GM23338 (cell line): ENCODE results near the gene PARP1. TPM values are rescaled to one million over a fixed set of nuclear protein-coding genes. Genes with fewer than 3 reads are reported as not detected.

Experiments
- ATAC-seq: fragments of 200-7000 bp; cut with Tn5 transposase; 3 replicates; pipeline ENCODE4 v1.9.1; 2020
- DNase-seq: peaks from one replicate; pipeline ENCODE4 v3.0.0-alpha.2; 2015; ENCODE audit warnings: low spot score
- H2AFZ ChIP-seq: fragments of 200-600 bp; sonication (generic); 2 replicates; pipeline ENCODE4 v1.8.0; 2016; ENCODE audit warnings: antibody characterized with exemption, mild to moderate bottlenecking, moderate library complexity
- H3F3A ChIP-seq: fragments of 200-600 bp; sonication (generic); replicated peaks from 2 replicates; pipeline ENCODE4 v1.8.0; 2017; ENCODE audit warnings: antibody characterized with exemption, mixed run types, low read depth
- H3K27ac ChIP-seq: fragments of 200-600 bp; sonication (generic); 2 replicates; pipeline ENCODE4 v1.6.1; 2016; ENCODE audit warnings: low read depth
- H3K27me3 ChIP-seq: fragments of 200-600 bp; sonication (generic); 2 replicates; pipeline ENCODE4 v1.8.0; 2016; ENCODE audit warnings: mild to moderate bottlenecking, mixed run types, moderate library complexity; ENCODE audit not compliant: insufficient read depth
- H3K36me3 ChIP-seq: fragments of 200-600 bp; sonication (generic); 2 replicates; pipeline ENCODE4 v1.8.0; 2016; ENCODE audit warnings: mild to moderate bottlenecking; ENCODE audit not compliant: insufficient read depth
- H3K4me1 ChIP-seq: fragments of 200-600 bp; sonication (generic); 2 replicates; pipeline ENCODE4 v1.8.0; 2016; ENCODE audit warnings: mild to moderate bottlenecking, moderate library complexity; ENCODE audit not compliant: insufficient read depth
- H3K4me2 ChIP-seq: fragments of 200-600 bp; sonication (generic); 2 replicates; pipeline ENCODE4 v1.7.1; 2017; ENCODE audit warnings: mixed run types
- H3K4me3 ChIP-seq: fragments of 200-600 bp; sonication (generic); 2 replicates; pipeline ENCODE4 v1.6.1; 2016; ENCODE audit warnings: mixed run types
- H3K79me2 ChIP-seq: fragments of 200-600 bp; sonication (generic); replicated peaks from 2 replicates; pipeline ENCODE4 v1.8.0; 2017; ENCODE audit warnings: mild to moderate bottlenecking; ENCODE audit not compliant: insufficient read depth
- H3K9me2 ChIP-seq: fragments of 200-600 bp; sonication (generic); 2 replicates; pipeline ENCODE4 v1.8.0; 2017; ENCODE audit not compliant: insufficient read depth
- H4K20me1 ChIP-seq: fragments of 200-600 bp; sonication (generic); replicated peaks from 2 replicates; pipeline ENCODE4 v1.8.0; 2017; ENCODE audit warnings: mild to moderate bottlenecking; ENCODE audit not compliant: insufficient read depth
- H3K27ac Mint-ChIP-seq: 2 replicates; pipeline ENCODE4 v1.8.0; 2020; ENCODE audit warnings: inconsistent platforms, mild to moderate bottlenecking, moderate library complexity, mixed read lengths
- H3K27me3 Mint-ChIP-seq: 3 replicates; pipeline ENCODE4 v1.8.0; 2022; ENCODE audit warnings: low read depth, mild to moderate bottlenecking, moderate library complexity, mixed read lengths, inconsistent platforms; ENCODE audit not compliant: insufficient read depth, poor library complexity
- H3K36me3 Mint-ChIP-seq: 3 replicates; pipeline ENCODE4 v1.8.0; 2021; ENCODE audit warnings: low read depth, mild to moderate bottlenecking, inconsistent platforms, moderate library complexity, mixed read lengths
- H3K4me1 Mint-ChIP-seq: 3 replicates; pipeline ENCODE4 v1.8.0; 2020; ENCODE audit warnings: mild to moderate bottlenecking, inconsistent platforms, mixed read lengths
- H3K4me3 Mint-ChIP-seq: 3 replicates; pipeline ENCODE4 v1.8.0; 2021; ENCODE audit warnings: moderate library complexity, mild to moderate bottlenecking, inconsistent platforms, mixed read lengths
- H3K9me3 Mint-ChIP-seq: 3 replicates; pipeline ENCODE4 v1.8.0; 2020; ENCODE audit warnings: moderate library complexity, mild to moderate bottlenecking, inconsistent platforms, mixed read lengths
- ETS1 ChIP-seq: IDR thresholded peaks from 2 replicates; pipeline ENCODE4 v1.6.1; 2016; ENCODE audit warnings: antibody characterized with exemption
- POLR2AphosphoS5 ChIP-seq: IDR thresholded peaks from 2 replicates; pipeline ENCODE4 v1.6.1; 2016; ENCODE audit warnings: antibody characterized with exemption, low read depth
- ZNF114 ChIP-seq: fragments of 250-450 bp; sonication (Bioruptor Pico); IDR thresholded peaks from 2 replicates; pipeline ENCODE4 v1.5.0; 2020; ENCODE audit warnings: mild to moderate bottlenecking, moderate library complexity
- polyA plus RNA-seq: library from polyadenylated mRNA; unstranded; fragments of >200 nt; fragmentation: Nextera tagmentation; extraction: Ambion mirVana; gene quantifications from 2 replicates; pipeline ENCODE4 v1.2.1, GENCODE V29; 2016
- total RNA-seq: library from RNA; depleted of rRNA; stranded (reverse); fragments of >200 nt; shearing (Covaris generic); gene quantifications from 2 replicates; pipeline ENCODE4 v1.2.3, GENCODE V29; 2014
- TF ChIP-seq, protein P1 (sequence below): fragments of 250-450 bp; sonication (Bioruptor Pico); IDR thresholded peaks from 2 replicates; pipeline ENCODE4 v1.5.0; 2020; ENCODE audit warnings: mild to moderate bottlenecking, moderate library complexity
- TF ChIP-seq, protein P2 (sequence below): IDR thresholded peaks from one replicate; pipeline ENCODE4 v1.6.1; 2018; ENCODE audit warnings: antibody characterized with exemption; ENCODE audit not compliant: unreplicated experiment

Gene PARP1
- total and polyA plus RNA-seq, 2 experiments from 2014 or later, result 877 to 1,082 TPM

- H3K79me2 ChIP-seq, result no peaks in the 10 kb centered on the region
- TF ChIP-seq POLR2AphosphoS5, result 0 out of 2 replicates have a peak, but pooled peaks have one; percentile 7
- TF ChIP-seq, protein P1, sequence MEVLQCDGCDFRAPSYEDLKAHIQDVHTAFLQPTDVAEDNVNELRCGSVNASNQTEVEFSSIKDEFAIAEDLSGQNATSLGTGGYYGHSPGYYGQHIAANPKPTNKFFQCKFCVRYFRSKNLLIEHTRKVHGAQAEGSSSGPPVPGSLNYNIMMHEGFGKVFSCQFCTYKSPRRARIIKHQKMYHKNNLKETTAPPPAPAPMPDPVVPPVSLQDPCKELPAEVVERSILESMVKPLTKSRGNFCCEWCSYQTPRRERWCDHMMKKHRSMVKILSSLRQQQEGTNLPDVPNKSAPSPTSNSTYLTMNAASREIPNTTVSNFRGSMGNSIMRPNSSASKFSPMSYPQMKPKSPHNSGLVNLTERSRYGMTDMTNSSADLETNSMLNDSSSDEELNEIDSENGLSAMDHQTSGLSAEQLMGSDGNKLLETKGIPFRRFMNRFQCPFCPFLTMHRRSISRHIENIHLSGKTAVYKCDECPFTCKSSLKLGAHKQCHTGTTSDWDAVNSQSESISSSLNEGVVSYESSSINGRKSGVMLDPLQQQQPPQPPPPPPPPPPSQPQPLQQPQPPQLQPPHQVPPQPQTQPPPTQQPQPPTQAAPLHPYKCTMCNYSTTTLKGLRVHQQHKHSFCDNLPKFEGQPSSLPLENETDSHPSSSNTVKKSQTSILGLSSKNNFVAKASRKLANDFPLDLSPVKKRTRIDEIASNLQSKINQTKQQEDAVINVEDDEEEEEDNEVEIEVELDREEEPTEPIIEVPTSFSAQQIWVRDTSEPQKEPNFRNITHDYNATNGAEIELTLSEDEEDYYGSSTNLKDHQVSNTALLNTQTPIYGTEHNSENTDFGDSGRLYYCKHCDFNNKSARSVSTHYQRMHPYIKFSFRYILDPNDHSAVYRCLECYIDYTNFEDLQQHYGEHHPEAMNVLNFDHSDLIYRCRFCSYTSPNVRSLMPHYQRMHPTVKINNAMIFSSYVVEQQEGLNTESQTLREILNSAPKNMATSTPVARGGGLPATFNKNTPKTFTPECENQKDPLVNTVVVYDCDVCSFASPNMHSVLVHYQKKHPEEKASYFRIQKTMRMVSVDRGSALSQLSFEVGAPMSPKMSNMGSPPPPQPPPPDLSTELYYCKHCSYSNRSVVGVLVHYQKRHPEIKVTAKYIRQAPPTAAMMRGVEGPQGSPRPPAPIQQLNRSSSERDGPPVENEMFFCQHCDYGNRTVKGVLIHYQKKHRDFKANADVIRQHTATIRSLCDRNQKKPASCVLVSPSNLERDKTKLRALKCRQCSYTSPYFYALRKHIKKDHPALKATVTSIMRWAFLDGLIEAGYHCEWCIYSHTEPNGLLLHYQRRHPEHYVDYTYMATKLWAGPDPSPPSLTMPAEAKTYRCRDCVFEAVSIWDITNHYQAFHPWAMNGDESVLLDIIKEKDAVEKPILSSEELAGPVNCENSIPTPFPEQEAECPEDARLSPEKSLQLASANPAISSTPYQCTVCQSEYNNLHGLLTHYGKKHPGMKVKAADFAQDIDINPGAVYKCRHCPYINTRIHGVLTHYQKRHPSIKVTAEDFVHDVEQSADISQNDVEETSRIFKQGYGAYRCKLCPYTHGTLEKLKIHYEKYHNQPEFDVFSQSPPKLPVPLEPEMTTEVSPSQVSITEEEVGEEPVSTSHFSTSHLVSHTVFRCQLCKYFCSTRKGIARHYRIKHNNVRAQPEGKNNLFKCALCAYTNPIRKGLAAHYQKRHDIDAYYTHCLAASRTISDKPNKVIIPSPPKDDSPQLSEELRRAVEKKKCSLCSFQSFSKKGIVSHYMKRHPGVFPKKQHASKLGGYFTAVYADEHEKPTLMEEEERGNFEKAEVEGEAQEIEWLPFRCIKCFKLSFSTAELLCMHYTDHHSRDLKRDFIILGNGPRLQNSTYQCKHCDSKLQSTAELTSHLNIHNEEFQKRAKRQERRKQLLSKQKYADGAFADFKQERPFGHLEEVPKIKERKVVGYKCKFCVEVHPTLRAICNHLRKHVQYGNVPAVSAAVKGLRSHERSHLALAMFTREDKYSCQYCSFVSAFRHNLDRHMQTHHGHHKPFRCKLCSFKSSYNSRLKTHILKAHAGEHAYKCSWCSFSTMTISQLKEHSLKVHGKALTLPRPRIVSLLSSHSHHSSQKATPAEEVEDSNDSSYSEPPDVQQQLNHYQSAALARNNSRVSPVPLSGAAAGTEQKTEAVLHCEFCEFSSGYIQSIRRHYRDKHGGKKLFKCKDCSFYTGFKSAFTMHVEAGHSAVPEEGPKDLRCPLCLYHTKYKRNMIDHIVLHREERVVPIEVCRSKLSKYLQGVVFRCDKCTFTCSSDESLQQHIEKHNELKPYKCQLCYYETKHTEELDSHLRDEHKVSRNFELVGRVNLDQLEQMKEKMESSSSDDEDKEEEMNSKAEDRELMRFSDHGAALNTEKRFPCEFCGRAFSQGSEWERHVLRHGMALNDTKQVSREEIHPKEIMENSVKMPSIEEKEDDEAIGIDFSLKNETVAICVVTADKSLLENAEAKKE, result no peak
- H3K4me3 ChIP-seq, result no peak overlapping the region
- H2AFZ ChIP-seq, result no peak overlapping the region
- Mint-ChIP-seq H3K36me3 (peaks cover 46% of the 10 kb centered on the region), H3K27ac (no peak overlapping the region), H3K27me3 (peaks cover 2% of the 10 kb centered on the region), H3K9me3 (no peaks in the 10 kb centered on the region), H3K4me3 (no peak overlapping the region), H3K4me1 (peaks cover 11% of the 10 kb centered on the region)
- H3K27me3 ChIP-seq, result no peaks in the 10 kb centered on the region
- H3K4me1 ChIP-seq, result no peaks in the 10 kb centered on the region; the same call in 1 of the 2 replicates
- H4K20me1 ChIP-seq, result peaks cover 8% of the 10 kb centered on the region; the same call in 1 of the 2 replicates
- ATAC-seq (no peak), DNase-seq (no peak)
- no peak overlapping the region for H3K4me2 ChIP-seq
- H3F3A ChIP-seq, result no peaks in the 10 kb centered on the region; the same call in none of the 2 replicates
- H3K9me2 ChIP-seq, result 0 out of 2 replicates have a peak, but pooled peaks cover 5% of the 10 kb centered on the region
- H3K36me3 ChIP-seq, result peaks cover 12% of the 10 kb centered on the region; the same call in 1 of the 2 replicates
- no peak overlapping the region; the same call in 1 of the 2 replicates for H3K27ac ChIP-seq
Observed at GRCh38 chr1:226355669-226356551, 52.0 kb downstream of the PARP1 start.

DNA sequence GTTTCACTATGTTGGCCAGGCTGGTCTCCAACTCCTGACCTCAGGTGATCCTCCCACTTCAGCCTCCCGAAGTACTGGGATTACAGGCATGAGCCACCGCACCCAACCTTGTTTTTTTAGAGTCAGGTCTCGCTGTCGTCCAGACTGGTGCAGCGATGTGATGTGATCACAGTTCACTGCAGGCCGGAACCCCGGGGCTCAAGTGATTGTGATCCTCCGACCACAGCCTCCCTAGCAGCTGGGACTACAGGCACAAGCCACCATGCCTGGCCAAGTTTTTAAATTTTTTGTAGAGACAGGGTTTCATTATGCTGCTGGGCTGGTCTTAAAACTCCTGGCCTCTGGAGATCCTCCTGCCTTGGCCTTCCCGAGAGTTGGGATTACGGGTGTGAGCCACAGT lies 52.9 kb downstream of the PARP1 start:
- Histone ChIP-seq H3K36me3 (peaks cover 6% of the 10 kb centered on the region; the same call in 1 of the 2 replicates), H3K27me3 (no peaks in the 10 kb centered on the region), H3K4me3 (no peak overlapping the region), H3K79me2 (no peaks in the 10 kb centered on the region), H3K9me2 (0 out of 2 replicates have a peak, but pooled peaks cover 5% of the 10 kb centered on the region), H3F3A (no peaks in the 10 kb centered on the region; the same call in none of the 2 replicates), H4K20me1 (no peaks in the 10 kb centered on the region; the same call in 1 of the 2 replicates), H3K27ac (no peak overlapping the region), H3K4me2 (no peak overlapping the region), H3K4me1 (no peaks in the 10 kb centered on the region; the same call in 1 of the 2 replicates), H2AFZ (no peak overlapping the region)
- Mint-ChIP-seq H3K4me3 (no peak overlapping the region), H3K27me3 (peaks cover 2% of the 10 kb centered on the region), H3K36me3 (peaks cover 37% of the 10 kb centered on the region), H3K4me1 (peaks cover 11% of the 10 kb centered on the region), H3K27ac (no peak overlapping the region), H3K9me3 (no peaks in the 10 kb centered on the region)
- TF ChIP-seq, protein P2, sequence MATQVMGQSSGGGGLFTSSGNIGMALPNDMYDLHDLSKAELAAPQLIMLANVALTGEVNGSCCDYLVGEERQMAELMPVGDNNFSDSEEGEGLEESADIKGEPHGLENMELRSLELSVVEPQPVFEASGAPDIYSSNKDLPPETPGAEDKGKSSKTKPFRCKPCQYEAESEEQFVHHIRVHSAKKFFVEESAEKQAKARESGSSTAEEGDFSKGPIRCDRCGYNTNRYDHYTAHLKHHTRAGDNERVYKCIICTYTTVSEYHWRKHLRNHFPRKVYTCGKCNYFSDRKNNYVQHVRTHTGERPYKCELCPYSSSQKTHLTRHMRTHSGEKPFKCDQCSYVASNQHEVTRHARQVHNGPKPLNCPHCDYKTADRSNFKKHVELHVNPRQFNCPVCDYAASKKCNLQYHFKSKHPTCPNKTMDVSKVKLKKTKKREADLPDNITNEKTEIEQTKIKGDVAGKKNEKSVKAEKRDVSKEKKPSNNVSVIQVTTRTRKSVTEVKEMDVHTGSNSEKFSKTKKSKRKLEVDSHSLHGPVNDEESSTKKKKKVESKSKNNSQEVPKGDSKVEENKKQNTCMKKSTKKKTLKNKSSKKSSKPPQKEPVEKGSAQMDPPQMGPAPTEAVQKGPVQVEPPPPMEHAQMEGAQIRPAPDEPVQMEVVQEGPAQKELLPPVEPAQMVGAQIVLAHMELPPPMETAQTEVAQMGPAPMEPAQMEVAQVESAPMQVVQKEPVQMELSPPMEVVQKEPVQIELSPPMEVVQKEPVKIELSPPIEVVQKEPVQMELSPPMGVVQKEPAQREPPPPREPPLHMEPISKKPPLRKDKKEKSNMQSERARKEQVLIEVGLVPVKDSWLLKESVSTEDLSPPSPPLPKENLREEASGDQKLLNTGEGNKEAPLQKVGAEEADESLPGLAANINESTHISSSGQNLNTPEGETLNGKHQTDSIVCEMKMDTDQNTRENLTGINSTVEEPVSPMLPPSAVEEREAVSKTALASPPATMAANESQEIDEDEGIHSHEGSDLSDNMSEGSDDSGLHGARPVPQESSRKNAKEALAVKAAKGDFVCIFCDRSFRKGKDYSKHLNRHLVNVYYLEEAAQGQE, result no peak
- TF ChIP-seq ETS1 (no peak), ZNF114 (CRISPR knock-in tag) (no peak), POLR2AphosphoS5 (no peak)
- ATAC-seq (no peak), DNase-seq (no peak)
